OCI-LY1 (cell line): ENCODE measurements around the gene BRINP1.

Experiments used
- H2AFZ ChIP-seq: fragments of 200-600 bp; sonication (generic), shearing (Covaris generic); 2 replicates; pipeline ENCODE4 v1.6.0; 2014; ENCODE audit warnings: antibody characterized with exemption, mild to moderate bottlenecking, low read length
- H3F3A ChIP-seq: fragments of 200-600 bp; sonication (generic), shearing (Covaris generic); 2 replicates; pipeline ENCODE4 v1.6.0; 2014; ENCODE audit warnings: mild to moderate bottlenecking, antibody characterized with exemption, low read length, moderate library complexity; ENCODE audit not compliant: insufficient read depth
- H3K27ac ChIP-seq: fragments of 200-600 bp; sonication (generic); 2 replicates; pipeline ENCODE4 v1.5.1; 2014; ENCODE audit warnings: low read length, mixed run types, mild to moderate bottlenecking, low read depth; ENCODE audit not compliant: poor library complexity, severe bottlenecking
- H3K27me3 ChIP-seq: fragments of 200-600 bp; sonication (generic); 2 replicates; pipeline ENCODE4 v1.6.0; 2014; ENCODE audit warnings: antibody characterized with exemption, mild to moderate bottlenecking, low read length, moderate library complexity; ENCODE audit not compliant: insufficient read depth
- H3K36me3 ChIP-seq: fragments of 200-600 bp; sonication (generic); 2 replicates; pipeline ENCODE4 v1.6.1; 2014; ENCODE audit warnings: mild to moderate bottlenecking, antibody characterized with exemption, low read length, moderate library complexity, mixed read lengths; ENCODE audit not compliant: insufficient read depth
- H3K4me1 ChIP-seq: fragments of 200-600 bp; sonication (generic); 2 replicates; pipeline ENCODE4 v1.5.1; 2014; ENCODE audit warnings: mild to moderate bottlenecking, low read length, moderate library complexity; ENCODE audit not compliant: insufficient read depth, severe bottlenecking
- H3K4me2 ChIP-seq: fragments of 200-600 bp; sonication (generic), shearing (Covaris generic); 2 replicates; pipeline ENCODE4 v1.6.1; 2014; ENCODE audit warnings: low read length
- H3K4me3 ChIP-seq: fragments of 200-600 bp; sonication (generic); 2 replicates; pipeline ENCODE4 v1.5.1; 2014; ENCODE audit warnings: low read length, low read depth, mild to moderate bottlenecking, mixed read lengths; ENCODE audit not compliant: poor library complexity, severe bottlenecking
- H3K79me2 ChIP-seq: fragments of 200-600 bp; shearing (Covaris generic); 2 replicates; pipeline ENCODE4 v1.6.1; 2016; ENCODE audit warnings: mixed run types, low read length, mixed read lengths; ENCODE audit not compliant: insufficient read depth
- H3K9ac ChIP-seq: fragments of 200-600 bp; sonication (generic), shearing (Covaris generic); 2 replicates; pipeline ENCODE4 v1.6.1; 2014; ENCODE audit warnings: mild to moderate bottlenecking, low read length, mixed read lengths
- H3K9me2 ChIP-seq: fragments of 200-600 bp; sonication (generic), shearing (Covaris generic); 2 replicates; pipeline ENCODE4 v1.6.1; 2014; ENCODE audit warnings: low read depth, mild to moderate bottlenecking, low read length, mixed read lengths
- H3K9me3 ChIP-seq: fragments of 200-600 bp; shearing (Covaris generic); 2 replicates; pipeline ENCODE4 v1.6.1; 2014; ENCODE audit warnings: low read length, mixed read lengths
- H4K20me1 ChIP-seq: fragments of 200-600 bp; sonication (generic), shearing (Covaris generic); 2 replicates; pipeline ENCODE4 v1.6.0; 2016; ENCODE audit warnings: mild to moderate bottlenecking, low read length; ENCODE audit not compliant: insufficient read depth
- CTCF ChIP-seq: fragments of 200-600 bp; sonication (generic), shearing (Covaris generic); IDR thresholded peaks from 2 replicates; pipeline ENCODE4 v1.5.1; 2017; ENCODE audit warnings: mild to moderate bottlenecking, antibody characterized with exemption, low read length, moderate library complexity, mixed read lengths
- EZH2 ChIP-seq: fragments of 200-600 bp; sonication (generic), shearing (Covaris generic); IDR thresholded peaks from 2 replicates; pipeline ENCODE4 v1.8.0; 2017; ENCODE audit warnings: borderline replicate concordance, mixed run types, mild to moderate bottlenecking, antibody characterized with exemption, low read length, moderate library complexity, mixed read lengths

The BRINP1 gene

GRCh38 chr9:119195521-119195920, 173.7 kb downstream of the BRINP1 start:
- Histone ChIP-seq H3K79me2 (no peaks in the 10 kb centered on the region), H4K20me1 (no peaks in the 10 kb centered on the region), H3K9ac (no peak overlapping the region), H3K4me2 (no peak overlapping the region), H3F3A (no peaks in the 10 kb centered on the region), H2AFZ (no peak overlapping the region), H3K4me1 (no peaks in the 10 kb centered on the region), H3K9me3 (no peaks in the 10 kb centered on the region), H3K27ac (no peak overlapping the region), H3K27me3 (no peaks in the 10 kb centered on the region), H3K4me3 (no peak overlapping the region), H3K9me2 (no peaks in the 10 kb centered on the region), H3K36me3 (no peaks in the 10 kb centered on the region)
- TF ChIP-seq EZH2: no peak
- TF ChIP-seq CTCF: no peak

- no peak overlapping the region for H3K9ac ChIP-seq
- H3K27ac ChIP-seq: no peak overlapping the region
- H3K4me3 ChIP-seq: no peak overlapping the region
- H2AFZ ChIP-seq: no peak overlapping the region
- H3K36me3 ChIP-seq: no peaks in the 10 kb centered on the region
- H3K9me2 ChIP-seq: no peaks in the 10 kb centered on the region
- no peaks in the 10 kb centered on the region for H4K20me1 ChIP-seq
- TF ChIP-seq CTCF (no peak), EZH2 (no peak)
- no peak overlapping the region for H3K4me2 ChIP-seq
- H3K27me3 ChIP-seq: no peaks in the 10 kb centered on the region
- no peaks in the 10 kb centered on the region for H3K9me3 ChIP-seq
- no peaks in the 10 kb centered on the region for H3F3A ChIP-seq
- H3K4me1 ChIP-seq: no peaks in the 10 kb centered on the region
- no peaks in the 10 kb centered on the region for H3K79me2 ChIP-seq
These were observed 183.9 kb downstream of the BRINP1 start for GRCh38 chr9:119185298-119185697.

GRCh38 chr9:119184265-119184936, 184.8 kb downstream of the BRINP1 start:
- no peaks in the 10 kb centered on the region for H3K9me2 ChIP-seq
- no peaks in the 10 kb centered on the region for H3K36me3 ChIP-seq
- no peak overlapping the region for H3K27ac ChIP-seq
- H3K4me2 ChIP-seq: no peak overlapping the region
- H2AFZ ChIP-seq: no peak overlapping the region
- H3K79me2 ChIP-seq: no peaks in the 10 kb centered on the region
- no peaks in the 10 kb centered on the region for H3K9me3 ChIP-seq
- H3K4me1 ChIP-seq: no peaks in the 10 kb centered on the region
- TF ChIP-seq EZH2: no peak
- no peaks in the 10 kb centered on the region for H4K20me1 ChIP-seq
- H3K4me3 ChIP-seq: no peak overlapping the region
- no peaks in the 10 kb centered on the region for H3K27me3 ChIP-seq
- H3K9ac ChIP-seq: no peak overlapping the region
- no peaks in the 10 kb centered on the region for H3F3A ChIP-seq

- H3K36me3 ChIP-seq: no peaks in the 10 kb centered on the region
- no peaks in the 10 kb centered on the region for H3K27me3 ChIP-seq
- no peak overlapping the region for H3K4me3 ChIP-seq
- no peaks in the 10 kb centered on the region for H3F3A ChIP-seq
- H3K4me1 ChIP-seq: no peaks in the 10 kb centered on the region
- H4K20me1 ChIP-seq: no peaks in the 10 kb centered on the region
- no peak overlapping the region for H3K27ac ChIP-seq
- TF ChIP-seq EZH2 (no peak), CTCF (no peak)
- H3K9ac ChIP-seq: no peak overlapping the region
- H3K9me3 ChIP-seq: no peaks in the 10 kb centered on the region
- H3K9me2 ChIP-seq: no peaks in the 10 kb centered on the region
- H3K79me2 ChIP-seq: no peaks in the 10 kb centered on the region
- H3K4me2 ChIP-seq: no peak overlapping the region
- H2AFZ ChIP-seq: no peak overlapping the region
These were observed 187.7 kb downstream of the BRINP1 start for GRCh38 chr9:119181561-119181960.
